Measurements from ENCODE around the gene ABCA9.
"Not testable (repeated sequence)": the region's sequence is repeated elsewhere in the genome, so short reads cannot be mapped to it uniquely, and the experiment has no call there.

The ABCA9 gene, protein sequence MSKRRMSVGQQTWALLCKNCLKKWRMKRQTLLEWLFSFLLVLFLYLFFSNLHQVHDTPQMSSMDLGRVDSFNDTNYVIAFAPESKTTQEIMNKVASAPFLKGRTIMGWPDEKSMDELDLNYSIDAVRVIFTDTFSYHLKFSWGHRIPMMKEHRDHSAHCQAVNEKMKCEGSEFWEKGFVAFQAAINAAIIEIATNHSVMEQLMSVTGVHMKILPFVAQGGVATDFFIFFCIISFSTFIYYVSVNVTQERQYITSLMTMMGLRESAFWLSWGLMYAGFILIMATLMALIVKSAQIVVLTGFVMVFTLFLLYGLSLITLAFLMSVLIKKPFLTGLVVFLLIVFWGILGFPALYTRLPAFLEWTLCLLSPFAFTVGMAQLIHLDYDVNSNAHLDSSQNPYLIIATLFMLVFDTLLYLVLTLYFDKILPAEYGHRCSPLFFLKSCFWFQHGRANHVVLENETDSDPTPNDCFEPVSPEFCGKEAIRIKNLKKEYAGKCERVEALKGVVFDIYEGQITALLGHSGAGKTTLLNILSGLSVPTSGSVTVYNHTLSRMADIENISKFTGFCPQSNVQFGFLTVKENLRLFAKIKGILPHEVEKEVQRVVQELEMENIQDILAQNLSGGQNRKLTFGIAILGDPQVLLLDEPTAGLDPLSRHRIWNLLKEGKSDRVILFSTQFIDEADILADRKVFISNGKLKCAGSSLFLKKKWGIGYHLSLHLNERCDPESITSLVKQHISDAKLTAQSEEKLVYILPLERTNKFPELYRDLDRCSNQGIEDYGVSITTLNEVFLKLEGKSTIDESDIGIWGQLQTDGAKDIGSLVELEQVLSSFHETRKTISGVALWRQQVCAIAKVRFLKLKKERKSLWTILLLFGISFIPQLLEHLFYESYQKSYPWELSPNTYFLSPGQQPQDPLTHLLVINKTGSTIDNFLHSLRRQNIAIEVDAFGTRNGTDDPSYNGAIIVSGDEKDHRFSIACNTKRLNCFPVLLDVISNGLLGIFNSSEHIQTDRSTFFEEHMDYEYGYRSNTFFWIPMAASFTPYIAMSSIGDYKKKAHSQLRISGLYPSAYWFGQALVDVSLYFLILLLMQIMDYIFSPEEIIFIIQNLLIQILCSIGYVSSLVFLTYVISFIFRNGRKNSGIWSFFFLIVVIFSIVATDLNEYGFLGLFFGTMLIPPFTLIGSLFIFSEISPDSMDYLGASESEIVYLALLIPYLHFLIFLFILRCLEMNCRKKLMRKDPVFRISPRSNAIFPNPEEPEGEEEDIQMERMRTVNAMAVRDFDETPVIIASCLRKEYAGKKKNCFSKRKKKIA (N-terminal part only)

DNA sequence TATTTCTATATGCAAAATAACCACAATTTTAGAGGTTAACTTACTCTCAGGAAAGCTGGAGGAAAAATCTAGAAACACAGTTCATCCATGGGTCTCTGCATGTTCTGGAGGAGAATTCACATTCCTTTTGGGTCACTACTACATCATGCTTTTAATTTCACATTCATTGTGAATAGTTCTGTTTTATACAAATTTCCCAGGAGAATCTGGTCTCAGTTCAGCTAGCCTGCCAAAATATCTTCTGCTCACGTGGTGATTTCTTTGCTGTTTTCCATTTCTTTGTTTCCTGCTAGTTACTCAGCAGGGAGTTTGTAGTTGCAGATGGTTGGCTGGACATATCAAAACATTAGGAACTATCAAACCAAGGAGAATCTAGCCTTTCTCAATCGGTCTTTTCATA lies at the start of gene ABCA9:
ABCA9 (minus strand) TSS at position 106 of the 400 bp plus-strand sequence. CDS start 9,801 bp downstream, outside the sequence.
- DNase-seq (ENCODE audit: low read depth), result no peak

DNA sequence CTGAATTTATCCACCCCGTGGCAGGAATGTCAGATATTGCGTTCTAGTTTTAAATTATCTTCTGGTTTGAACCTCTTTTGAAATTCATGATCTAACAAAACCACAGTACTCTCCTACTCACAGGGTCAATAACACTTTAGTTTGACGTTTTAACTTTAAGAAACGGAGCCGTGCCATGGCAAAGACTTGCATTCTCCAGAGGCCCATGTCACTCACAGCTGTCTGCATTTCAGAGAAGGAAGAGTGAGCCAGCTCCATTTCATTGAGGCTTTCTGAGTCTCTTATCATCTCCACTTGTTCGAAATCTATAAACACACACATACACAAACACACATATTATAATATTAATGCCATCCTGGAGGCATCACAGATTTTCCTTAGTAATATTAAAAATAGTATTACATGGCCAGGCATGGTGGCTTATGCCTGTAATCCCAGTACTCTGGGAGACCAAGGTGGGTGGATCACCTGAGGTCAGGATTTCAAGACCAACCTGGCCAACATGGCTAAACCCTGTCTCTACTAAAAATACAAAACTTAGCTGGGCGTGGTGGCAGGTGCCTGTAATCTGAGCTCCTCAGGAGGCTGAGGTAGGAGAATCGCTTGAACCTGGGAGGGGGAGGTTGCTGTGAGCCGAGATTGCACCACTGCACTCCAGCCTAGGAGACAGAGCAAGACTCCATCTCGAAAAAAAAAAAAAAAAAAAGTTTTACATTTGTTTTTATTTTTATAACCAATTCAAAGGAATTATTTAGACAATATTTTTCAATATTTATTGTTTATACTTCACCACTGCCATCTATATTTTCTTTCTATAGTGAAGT lies 45.4 kb upstream of the ABCA9 start:
- DNase-seq (ENCODE audit: low read depth), result no peak

DNA sequence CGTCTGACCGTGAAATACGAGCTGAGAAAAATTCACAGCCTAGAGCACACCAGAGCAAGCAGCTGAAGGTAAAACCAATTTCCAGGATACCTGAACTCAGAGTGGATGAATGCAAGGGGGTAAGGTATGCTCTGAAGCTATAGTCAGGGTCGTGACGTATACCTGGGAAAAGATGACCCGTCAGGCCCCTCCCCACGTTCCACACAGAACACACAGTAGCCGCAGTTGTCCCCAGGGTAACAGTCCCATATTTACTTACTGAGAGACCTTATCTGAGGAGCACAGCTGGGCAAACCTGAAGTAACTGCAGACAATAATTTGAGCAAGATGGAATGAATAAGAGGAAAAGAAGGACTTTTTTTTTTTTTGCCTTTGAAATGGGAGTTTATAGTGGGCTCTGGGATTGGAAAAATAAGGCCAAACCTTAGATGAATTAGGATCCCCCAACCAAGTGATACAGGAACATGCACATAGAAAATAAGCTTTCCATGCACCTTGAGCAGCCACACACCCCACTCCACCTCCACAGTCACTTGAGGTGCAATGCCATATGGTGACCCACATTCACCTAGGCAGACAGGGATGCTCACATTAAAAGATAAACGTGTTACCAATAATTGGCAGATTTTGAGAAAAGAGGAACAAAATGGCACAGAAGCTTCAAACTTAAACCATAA lies 43.0 kb upstream of the ABCA9 start:
- DNase-seq (ENCODE audit: low read depth), result no peak

DNA sequence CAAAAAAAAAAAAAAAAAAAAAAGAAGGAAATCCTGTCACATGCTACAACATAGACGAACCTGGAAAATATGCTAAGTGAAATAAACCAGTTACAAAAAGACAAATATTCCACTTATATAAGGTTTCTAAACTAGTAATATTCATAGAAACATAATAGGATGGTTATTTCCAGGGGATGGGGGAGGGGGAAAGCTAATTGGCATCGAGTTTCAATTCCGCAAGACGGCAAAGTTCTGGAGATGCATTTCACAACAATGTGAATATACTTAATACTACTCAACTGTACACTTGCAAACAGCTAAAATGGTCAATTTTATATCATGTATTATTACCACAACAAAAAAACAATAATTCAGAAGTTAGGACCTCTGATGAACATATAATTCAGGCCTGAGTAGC lies 37.9 kb upstream of the ABCA9 start:
- DNase-seq (ENCODE audit: low read depth), result no peak

DNA sequence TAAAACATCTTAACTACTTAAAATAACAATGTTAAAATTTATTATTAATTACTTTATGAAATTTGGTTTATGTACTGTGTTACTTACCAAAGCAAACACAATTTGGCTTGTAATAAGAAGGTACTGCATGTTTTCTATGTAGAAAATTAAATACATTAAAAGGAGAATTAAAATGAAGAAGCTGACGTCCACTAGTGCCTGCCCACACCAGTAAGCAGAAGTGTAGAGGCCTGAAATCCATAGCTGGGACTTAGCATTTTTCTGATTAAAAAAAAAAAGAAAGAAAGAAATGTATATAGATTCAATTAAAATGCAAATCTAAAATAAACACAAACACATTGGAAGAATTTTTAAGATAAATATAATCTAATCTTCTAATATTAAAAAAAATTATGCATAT lies 35.8 kb upstream of the ABCA9 start:
- DNase-seq (ENCODE audit: low read depth), result no peak

DNA sequence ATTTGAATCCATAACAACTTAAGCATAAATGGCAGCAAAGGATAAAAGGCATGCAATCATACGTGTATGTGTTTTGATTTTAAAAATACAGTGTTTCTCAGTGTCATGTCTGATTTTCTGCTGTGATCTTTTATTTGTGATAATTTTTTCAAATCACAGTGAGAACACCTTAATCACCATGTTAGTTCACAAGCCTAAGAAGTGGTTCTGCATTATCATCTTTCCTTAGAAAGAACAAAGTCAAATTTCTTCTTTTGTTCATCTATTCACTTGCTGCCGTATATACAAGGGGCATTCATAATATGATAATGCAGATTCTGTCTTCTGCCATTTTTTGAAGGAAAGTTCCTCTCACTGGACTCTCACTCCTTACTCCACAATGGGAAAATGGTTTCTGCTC lies 33.3 kb upstream of the ABCA9 start:
- DNase-seq (ENCODE audit: low read depth), result no peak

DNA sequence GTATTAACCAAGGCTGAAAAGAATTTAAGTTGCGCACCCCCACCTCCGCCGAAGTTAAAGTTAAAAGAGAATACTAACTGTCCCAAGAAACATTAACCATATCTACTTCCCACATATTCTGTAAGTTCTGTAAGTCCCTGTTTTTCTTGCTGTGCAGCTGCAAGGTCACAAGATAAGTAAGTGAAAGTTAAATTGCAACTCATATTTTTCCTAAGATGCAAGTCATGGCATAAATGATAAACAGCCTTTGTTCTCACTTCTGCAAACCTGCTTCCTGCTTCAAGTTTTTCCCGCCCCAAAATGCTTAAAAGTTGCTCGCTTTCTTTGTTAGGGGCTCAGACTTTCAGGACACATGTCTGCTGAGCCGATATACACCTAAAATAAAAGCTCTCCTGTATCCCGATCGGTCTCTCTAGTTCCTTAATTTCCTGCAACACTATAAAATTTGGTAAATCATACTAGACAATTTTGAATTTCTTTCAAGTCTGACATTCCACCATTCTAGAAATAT lies 32.6 kb upstream of the ABCA9 start:
- no peak for DNase-seq (ENCODE audit: low read depth)

DNA sequence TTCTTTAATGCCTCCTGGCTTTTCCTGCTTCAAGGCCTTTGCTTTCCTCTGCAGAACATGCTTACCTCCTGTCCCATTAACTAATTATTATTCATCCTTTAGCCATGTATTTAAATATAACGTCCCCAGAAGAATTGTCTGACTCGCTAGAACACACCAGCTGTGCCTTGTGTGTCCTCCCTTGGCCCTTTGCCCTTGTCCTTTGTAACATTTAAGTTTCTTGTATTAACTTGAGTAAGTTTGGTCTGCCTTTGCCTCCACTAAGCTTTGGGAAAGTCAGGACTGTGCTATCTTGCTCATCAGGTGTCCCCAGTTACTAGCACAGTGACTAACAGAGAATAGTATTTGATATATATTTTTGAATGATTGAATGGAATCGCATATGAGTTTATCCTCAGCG lies 29.6 kb upstream of the ABCA9 start:
- DNase-seq (ENCODE audit: low read depth), result no peak

DNA sequence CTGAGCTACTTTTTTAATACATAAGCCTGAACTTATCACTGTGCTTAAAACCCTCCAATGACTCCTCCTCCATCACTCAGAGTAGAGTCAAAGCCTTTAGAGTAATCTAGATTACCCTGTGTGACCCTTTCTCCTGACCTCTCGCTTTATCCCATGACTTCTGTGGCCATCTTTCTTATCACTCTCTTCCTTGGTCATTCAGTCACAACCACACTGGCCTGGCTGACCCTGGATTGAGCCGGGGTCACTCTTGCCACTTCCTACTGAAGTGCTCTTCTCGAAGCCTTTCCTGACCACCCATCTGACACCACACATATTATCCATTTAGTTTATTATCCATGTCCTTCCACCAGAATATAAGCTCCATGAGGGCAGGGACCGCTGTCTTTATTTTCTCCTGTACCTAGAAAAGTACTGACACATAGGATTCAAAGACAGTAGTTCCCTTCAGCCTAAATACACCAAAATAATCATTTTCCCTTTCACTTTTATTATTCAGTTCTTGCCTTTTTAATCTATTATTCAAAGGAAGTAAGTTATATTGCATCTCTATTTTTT lies 28.0 kb upstream of the ABCA9 start:
- no peak for DNase-seq (ENCODE audit: low read depth)

DNA sequence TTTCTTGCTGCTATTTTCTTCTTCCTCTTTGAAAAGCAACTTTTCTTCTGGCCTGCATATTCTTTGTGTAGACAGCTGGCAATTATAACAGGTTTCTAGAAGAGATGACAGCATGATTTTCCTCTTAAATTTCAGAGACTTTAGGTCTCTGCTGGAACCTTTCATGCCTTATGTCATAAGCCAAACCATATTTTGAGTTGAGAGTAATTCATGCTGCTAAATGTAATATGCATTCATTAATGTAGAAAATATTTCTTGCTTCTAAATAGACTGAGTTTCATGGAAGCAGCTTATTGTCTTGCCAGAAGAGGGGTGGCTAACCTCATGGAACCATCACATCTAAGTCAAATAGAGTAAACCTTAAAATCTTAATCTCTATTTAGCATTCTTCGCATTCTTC lies 25.9 kb upstream of the ABCA9 start:
- DNase-seq (ENCODE audit: low read depth), result no peak

DNA sequence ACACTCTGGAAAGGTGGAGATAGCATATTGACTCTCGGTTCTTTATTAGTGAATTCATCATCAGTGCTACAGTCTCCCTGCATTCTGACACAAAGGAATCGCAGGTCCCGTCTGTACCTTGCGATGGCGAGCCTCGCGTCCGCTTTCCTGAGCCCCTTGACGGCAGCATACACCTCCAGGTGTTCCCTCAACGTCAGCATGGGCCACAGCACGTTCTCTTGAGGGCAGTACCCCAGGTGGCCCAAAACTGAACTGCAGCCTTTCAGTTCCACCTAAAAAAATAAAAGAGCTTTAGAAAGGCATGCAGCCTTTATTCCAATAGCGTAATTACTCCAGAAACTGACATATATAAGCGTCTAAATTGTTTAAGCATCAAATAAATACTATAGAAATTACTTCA lies 24.2 kb upstream of the ABCA9 start:
- no peak for DNase-seq (ENCODE audit: low read depth)

DNA sequence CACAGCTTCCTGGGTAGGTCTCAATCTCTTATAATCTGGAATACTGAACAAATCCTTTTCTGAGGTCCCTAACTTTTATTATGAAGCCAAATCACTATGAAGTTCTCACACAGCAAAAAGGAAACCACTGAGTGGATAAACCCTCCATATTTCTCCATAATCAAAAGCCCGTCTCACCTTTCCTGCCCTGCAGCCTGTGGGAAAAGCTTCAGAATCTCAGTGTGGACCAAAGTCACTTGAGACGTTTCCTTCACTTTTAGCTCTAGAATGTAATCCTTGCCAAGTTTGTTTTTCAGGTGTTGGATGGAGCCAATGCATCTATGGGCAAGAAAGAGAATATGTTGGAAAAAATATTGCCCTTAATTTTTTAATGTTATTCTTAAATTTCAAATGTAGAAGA lies 22.0 kb upstream of the ABCA9 start:
- no peak for DNase-seq (ENCODE audit: low read depth)

DNA sequence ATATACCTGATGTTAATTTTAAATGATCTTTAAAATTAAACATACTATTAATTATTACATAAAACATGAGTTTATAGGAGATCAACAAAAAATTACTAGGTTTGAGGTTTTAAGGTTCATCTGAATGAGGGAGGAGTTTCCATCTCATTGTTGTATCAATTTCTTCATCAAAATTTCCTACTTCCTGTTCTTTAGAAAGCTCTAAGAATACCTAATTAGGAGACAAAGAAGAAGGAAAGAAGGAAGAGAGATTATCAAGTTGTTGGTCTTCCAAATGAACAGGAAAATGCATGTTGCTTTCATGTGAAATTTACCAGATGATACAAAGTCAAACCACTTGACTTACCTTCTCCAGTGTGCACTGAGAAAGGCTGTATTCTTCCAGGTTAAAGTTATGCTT lies 18.1 kb upstream of the ABCA9 start:
- DNase-seq (ENCODE audit: low read depth), result no peak

DNA sequence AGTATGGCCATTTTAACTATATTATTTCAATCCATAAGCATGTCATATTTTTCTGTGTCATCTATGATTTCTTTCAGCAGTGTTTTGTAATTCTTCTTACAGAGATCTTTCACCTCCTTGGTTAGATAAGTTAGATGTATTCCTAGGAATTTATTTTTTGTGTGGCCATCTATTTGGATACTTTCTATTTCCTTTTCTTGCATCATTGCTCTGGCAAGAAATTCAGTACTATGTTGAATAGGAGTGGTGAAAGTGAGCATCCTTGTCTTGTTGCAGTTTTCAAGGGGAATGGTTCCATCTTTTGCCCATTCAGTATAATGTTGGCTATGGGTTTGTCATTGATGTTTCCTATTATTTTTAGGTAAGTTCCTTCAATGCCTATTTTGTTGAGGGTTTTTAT lies 15.1 kb upstream of the ABCA9 start:
- DNase-seq (ENCODE audit: low read depth), result no peak

DNA sequence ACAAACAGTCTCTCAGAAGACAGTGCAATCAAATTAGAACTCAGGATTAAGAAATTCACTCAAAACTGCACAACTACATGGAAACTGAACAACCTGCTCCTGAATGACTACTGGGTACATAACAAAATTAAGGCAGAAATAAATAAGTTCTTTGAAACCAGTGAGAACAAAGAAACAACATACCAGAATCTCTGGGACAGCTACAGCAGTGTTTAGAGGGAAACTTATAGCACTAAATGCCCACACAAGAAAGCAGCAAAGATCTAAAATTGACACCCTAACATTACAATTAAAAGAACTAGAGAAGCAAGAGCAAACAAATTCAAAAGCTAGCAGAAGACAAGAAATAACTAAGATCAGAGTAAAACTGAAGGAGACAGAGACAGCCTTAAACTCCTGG lies 12.7 kb upstream of the ABCA9 start:
- DNase-seq (ENCODE audit: low read depth), result not testable (repeated sequence)

DNA sequence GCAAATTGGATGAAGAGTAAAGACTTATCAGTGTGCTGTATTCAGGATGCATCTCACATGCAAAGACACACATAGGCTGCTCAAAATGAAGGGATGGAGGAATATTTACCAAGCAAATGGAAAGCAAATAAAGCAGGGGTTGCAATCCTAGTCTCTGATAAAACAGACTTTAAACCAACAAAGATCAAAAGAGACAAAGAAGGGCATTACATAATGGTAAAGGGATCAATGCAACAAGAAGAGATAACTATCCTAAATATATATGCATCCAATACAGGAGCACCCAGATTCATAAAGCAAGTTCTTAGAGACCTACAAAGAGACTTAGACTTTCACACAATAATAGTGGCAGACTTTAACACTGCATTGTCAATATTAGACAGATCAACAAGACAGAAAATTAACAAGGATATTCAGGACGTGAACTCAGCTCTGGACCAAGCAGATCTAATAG lies 12.1 kb upstream of the ABCA9 start:
- not testable (repeated sequence) for DNase-seq (ENCODE audit: low read depth)

DNA sequence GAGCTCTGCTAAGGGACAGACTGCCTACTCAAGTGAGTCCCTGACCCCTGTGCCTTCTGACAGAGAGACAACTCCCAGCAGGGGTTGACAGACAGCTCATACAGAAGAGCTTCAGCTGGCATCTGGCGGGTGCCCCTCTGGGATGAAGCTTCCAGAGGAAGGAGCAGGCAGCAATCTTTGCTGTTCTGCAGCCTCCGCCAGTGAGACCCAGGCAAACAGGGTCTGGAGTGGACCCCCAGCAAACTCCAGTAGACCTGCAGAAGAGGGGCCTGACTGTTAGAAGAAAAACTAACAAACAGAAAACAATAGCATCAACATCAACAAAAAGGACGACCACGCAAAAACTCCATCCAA lies 10.5 kb upstream of the ABCA9 start:
- not testable (repeated sequence) for DNase-seq (ENCODE audit: low read depth)

DNA sequence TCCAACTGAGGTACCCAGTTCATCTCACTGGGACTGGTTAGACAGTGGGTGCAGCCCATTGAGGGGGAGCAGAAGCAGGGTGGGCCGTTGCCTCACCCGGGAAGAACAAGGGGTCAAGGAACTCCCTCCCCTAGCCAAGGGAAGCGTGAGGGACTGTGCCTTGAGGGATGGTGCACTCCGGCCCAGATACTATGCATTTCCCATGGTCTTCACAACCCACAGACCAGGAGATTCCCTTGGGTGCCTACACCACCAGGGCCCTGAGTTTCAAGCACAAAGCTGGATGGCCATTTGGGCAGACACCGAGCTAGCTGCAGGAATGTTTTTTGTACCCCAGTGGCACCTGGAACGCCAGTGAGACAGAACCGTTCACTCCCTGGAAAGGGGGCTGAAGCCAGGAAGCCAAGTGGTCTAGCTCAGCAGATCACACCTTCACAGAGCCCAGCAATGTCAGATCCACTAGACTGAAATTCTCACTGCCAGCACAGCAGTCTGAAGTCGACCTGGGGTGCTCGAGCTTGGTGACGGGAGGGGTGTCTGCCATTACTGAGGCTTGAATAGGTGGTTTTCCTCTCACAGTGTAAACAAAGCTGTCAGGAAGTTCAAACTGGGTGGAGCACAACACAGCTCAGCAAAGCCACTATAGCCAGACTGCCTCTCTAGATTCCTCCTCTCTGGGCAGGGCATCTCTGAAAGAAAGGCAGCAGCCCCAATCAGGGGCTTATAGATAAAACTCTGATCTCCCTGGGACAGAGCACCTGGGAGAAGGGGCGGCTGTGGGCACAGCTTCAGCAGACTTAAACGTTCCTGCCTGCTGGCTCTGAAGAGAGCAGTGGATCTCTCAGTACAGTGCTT lies 9.9 kb upstream of the ABCA9 start:
- DNase-seq (ENCODE audit: low read depth), result not testable (repeated sequence)

DNA sequence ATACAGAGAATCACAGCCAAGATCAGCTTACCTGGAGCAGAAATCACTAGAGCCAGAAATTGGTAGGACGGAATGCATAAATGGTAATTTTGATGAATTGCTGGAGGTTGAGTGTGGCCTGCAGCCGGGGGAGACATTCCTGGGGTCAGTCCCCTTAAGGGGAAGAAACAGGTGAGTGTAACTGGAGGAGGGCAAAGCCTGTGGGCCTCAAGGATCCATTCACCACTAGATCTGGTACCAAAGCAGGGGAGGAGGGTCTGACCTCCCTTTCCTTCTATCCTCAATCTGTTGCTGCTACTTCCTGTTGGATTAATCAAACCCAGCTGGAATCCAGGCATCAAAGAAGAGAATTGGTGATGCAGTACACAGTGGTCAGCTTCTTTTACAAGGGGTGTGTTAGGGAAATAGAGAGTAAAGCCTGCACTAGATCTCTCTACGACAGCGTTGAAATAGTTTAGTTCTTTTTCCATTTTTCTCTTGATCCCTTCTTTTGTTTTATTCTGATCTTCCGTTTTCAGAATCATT lies 8.6 kb upstream of the ABCA9 start:
- DNase-seq (ENCODE audit: low read depth), result no peak
